GM12873 (cell line): Measurements from ENCODE around the gene RNF11.

ENCODE experiments used
- CTCF ChIP-seq: IDR thresholded peaks from 2 replicates; pipeline ENCODE4 v1.5.1; 2012; ENCODE audit warnings: low read depth, mild to moderate bottlenecking, moderate library complexity, low read length, control low read depth; ENCODE audit not compliant: insufficient read depth; ENCODE audit errors: missing control alignments

RNF11 gene

GRCh38 chr1:51263147-51263877, 27.2 kb downstream of the RNF11 start:
- TF ChIP-seq CTCF: no peak

GRCh38 chr1:51264451-51264850, 28.4 kb downstream of the RNF11 start:
- TF ChIP-seq CTCF: no peak

GRCh38 chr1:51265618-51266017, 29.5 kb downstream of the RNF11 start:
- TF ChIP-seq CTCF: no peak

GRCh38 chr1:51266181-51266580, 30.1 kb downstream of the RNF11 start:
- no peak for TF ChIP-seq CTCF

GRCh38 chr1:51266791-51267190, 30.7 kb downstream of the RNF11 start:
- no peak for TF ChIP-seq CTCF

- TF ChIP-seq CTCF: no peak
Observed at GRCh38 chr1:51268634-51269033, 32.6 kb downstream of the RNF11 start.

GRCh38 chr1:51270751-51271150, 34.7 kb downstream of the RNF11 start:
- TF ChIP-seq CTCF: no peak

GRCh38 chr1:51272916-51273315, 36.8 kb downstream of the RNF11 start:
- TF ChIP-seq CTCF: no peak
